ENCODE measurements around the gene SPG11.

GRCh38 chr15:44606740-44607139 lies 56.7 kb downstream of the SPG11 start:
- no peak for TF ChIP-seq EZH2phosphoT487 (IDR thresholded peaks at IDR 0.05; ENCODE audit: unreplicated experiment)
- TF ChIP-seq CTCF (conservative IDR thresholded peaks at IDR 0.05; ENCODE audit: low read depth in 2 of 2) = no peak
- no peak for TF ChIP-seq POLR2AphosphoS5 (IDR thresholded peaks at IDR 0.05; ENCODE audit: low read depth)
- TF ChIP-seq ZNF114 (CRISPR knock-in tag; IDR thresholded peaks at IDR 0.05) = no peak
- TF ChIP-seq EZH2 (IDR thresholded peaks at IDR 0.05; ENCODE audit: low read depth, unreplicated experiment) = no peak

All from GM23338 (cell line).